ENCODE data around the gene CFAP251.

GRCh38 chr12:121933522-121934308 is 15.3 kb downstream of the CFAP251 start:
- TF ChIP-seq POLR2AphosphoS5 (IDR thresholded peaks at IDR 0.05) (no peak), CTCF (IDR thresholded peaks at IDR 0.05; ENCODE audit: poor library complexity, severe bottlenecking) (no peak), RAD21 (conservative IDR thresholded peaks at IDR 0.05) (no peak), REST (IDR thresholded peaks at IDR 0.05; ENCODE audit: borderline replicate concordance) (no peak), SMC3 (conservative IDR thresholded peaks at IDR 0.05; ENCODE audit: poor library complexity) (no peak)
